Loucy (cell line): ENCODE measurements around the gene BCL2L12.

Experiments
- H2AFZ ChIP-seq: fragments of 200-600 bp; sonication (generic); 2 replicates; pipeline ENCODE4 v1.6.0; 2016; ENCODE audit warnings: antibody characterized with exemption, mild to moderate bottlenecking, low read length, moderate library complexity
- H3F3A ChIP-seq: fragments of 200-600 bp; 2 replicates; pipeline ENCODE4 v1.6.0; 2016; ENCODE audit warnings: antibody characterized with exemption, low read depth, mild to moderate bottlenecking
- H3K27me3 ChIP-seq: fragments of 200-600 bp; sonication (generic); 2 replicates; pipeline ENCODE4 v1.6.1; 2014; ENCODE audit warnings: low read length, mild to moderate bottlenecking; ENCODE audit not compliant: insufficient read depth, poor library complexity, severe bottlenecking
- H3K36me3 ChIP-seq: fragments of 200-600 bp; sonication (generic); 2 replicates; pipeline ENCODE4 v1.6.1; 2016; ENCODE audit warnings: low read length; ENCODE audit not compliant: insufficient read depth
- H3K4me1 ChIP-seq: fragments of 200-600 bp; sonication (generic); 2 replicates; pipeline ENCODE4 v1.5.1; 2014; ENCODE audit warnings: low read length, mild to moderate bottlenecking; ENCODE audit not compliant: insufficient read depth, poor library complexity, severe bottlenecking
- H3K4me2 ChIP-seq: fragments of 200-600 bp; sonication (generic); 2 replicates; pipeline ENCODE4 v1.6.0; 2014; ENCODE audit warnings: antibody characterized with exemption, low read length, low read depth, mild to moderate bottlenecking; ENCODE audit not compliant: poor library complexity, severe bottlenecking
- H3K4me3 ChIP-seq: fragments of 200-600 bp; sonication (generic); 2 replicates; pipeline ENCODE4 v1.5.1; 2014; ENCODE audit warnings: low read length, mild to moderate bottlenecking, mixed read lengths; ENCODE audit not compliant: poor library complexity, severe bottlenecking
- H3K79me2 ChIP-seq: fragments of 200-600 bp; sonication (generic); 2 replicates; pipeline ENCODE4 v1.6.1; 2014; ENCODE audit warnings: low read length; ENCODE audit not compliant: insufficient read depth
- H3K9ac ChIP-seq: fragments of 200-600 bp; sonication (generic); 2 replicates; pipeline ENCODE4 v1.6.0; 2014; ENCODE audit warnings: mild to moderate bottlenecking, low read depth, low read length, moderate library complexity; ENCODE audit not compliant: poor library complexity, severe bottlenecking
- H3K9me2 ChIP-seq: fragments of 200-600 bp; sonication (generic); replicated peaks from 2 replicates; pipeline ENCODE4 v1.6.1; 2016; ENCODE audit warnings: low read depth, low read length, mixed read lengths
- H3K9me3 ChIP-seq: fragments of 200-600 bp; sonication (generic); 2 replicates; pipeline ENCODE4 v1.6.1; 2014; ENCODE audit warnings: mild to moderate bottlenecking, antibody characterized with exemption, low read length, low read depth; ENCODE audit not compliant: insufficient read depth
- H4K20me1 ChIP-seq: fragments of 200-600 bp; sonication (generic); 2 replicates; pipeline ENCODE4 v1.6.0; 2014; ENCODE audit warnings: antibody characterized with exemption, low read length, mild to moderate bottlenecking; ENCODE audit not compliant: insufficient read depth, poor library complexity, severe bottlenecking
- EZH2phosphoT487 ChIP-seq: fragments of 200-600 bp; IDR thresholded peaks from 2 replicates; pipeline ENCODE4 v1.6.1; 2018; ENCODE audit warnings: antibody characterized with exemption, mild to moderate bottlenecking, moderate library complexity, borderline replicate concordance
- TF ChIP-seq, protein P1 (sequence below): fragments of 200-600 bp; sonication (generic); conservative IDR thresholded peaks from 2 replicates; pipeline ENCODE4 v1.5.1; 2014; ENCODE audit warnings: mild to moderate bottlenecking, antibody characterized with exemption, low read length

Gene BCL2L12

GRCh38 chr19:49642492-49643035, 23.2 kb upstream of the BCL2L12 start:
- H3K36me3 ChIP-seq = peaks cover 5% of the 10 kb centered on the region; the same call in 1 of the 2 replicates
- peaks cover 21% of the 10 kb centered on the region for H4K20me1 ChIP-seq
- H3K9ac ChIP-seq = peak overlapping the region; percentile 99
- peak overlapping the region; percentile 73 for H2AFZ ChIP-seq
- H3K4me1 ChIP-seq = peaks cover 31% of the 10 kb centered on the region
- TF ChIP-seq EZH2phosphoT487 = no peak
- TF ChIP-seq, protein P1, sequence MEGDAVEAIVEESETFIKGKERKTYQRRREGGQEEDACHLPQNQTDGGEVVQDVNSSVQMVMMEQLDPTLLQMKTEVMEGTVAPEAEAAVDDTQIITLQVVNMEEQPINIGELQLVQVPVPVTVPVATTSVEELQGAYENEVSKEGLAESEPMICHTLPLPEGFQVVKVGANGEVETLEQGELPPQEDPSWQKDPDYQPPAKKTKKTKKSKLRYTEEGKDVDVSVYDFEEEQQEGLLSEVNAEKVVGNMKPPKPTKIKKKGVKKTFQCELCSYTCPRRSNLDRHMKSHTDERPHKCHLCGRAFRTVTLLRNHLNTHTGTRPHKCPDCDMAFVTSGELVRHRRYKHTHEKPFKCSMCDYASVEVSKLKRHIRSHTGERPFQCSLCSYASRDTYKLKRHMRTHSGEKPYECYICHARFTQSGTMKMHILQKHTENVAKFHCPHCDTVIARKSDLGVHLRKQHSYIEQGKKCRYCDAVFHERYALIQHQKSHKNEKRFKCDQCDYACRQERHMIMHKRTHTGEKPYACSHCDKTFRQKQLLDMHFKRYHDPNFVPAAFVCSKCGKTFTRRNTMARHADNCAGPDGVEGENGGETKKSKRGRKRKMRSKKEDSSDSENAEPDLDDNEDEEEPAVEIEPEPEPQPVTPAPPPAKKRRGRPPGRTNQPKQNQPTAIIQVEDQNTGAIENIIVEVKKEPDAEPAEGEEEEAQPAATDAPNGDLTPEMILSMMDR = no peak; the same call in 1 of the 2 replicates
- peak overlapping the region; percentile 89 for H3K4me2 ChIP-seq
- no peaks in the 10 kb centered on the region for H3K27me3 ChIP-seq
- H3K4me3 ChIP-seq = peak overlapping the region; percentile 89
- H3K9me3 ChIP-seq = no peaks in the 10 kb centered on the region
- peaks cover 42% of the 10 kb centered on the region for H3K79me2 ChIP-seq
- H3F3A ChIP-seq = 0 out of 2 replicates have a peak, but pooled peaks cover 3% of the 10 kb centered on the region
- H3K9me2 ChIP-seq = no peaks in the 10 kb centered on the region

DNA sequence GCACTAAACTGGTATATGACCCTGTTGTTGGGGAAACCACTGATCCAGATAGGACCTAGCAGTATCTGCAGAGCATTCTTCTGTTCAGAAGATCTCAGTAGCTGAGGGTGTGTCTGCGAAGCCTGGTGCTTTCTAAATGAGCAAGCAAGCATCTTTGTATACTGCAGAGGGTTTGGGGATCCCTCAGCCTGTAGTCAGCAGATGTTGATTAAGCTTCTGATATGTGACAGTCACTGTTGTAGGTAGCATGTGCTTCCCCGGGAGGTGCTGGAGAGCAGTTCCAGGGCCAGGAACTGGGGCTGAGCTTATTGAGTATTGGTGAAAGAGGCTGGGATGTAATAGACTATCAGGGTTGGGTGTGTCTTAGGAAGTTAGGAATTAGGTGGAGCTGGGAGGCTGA, 22.3 kb upstream of the BCL2L12 start:
- Histone ChIP-seq H3K79me2 (peaks cover 42% of the 10 kb centered on the region), H4K20me1 (peaks cover 21% of the 10 kb centered on the region)

GRCh38 chr19:49645592-49645991, 20.1 kb upstream of the BCL2L12 start:
- peaks cover 42% of the 10 kb centered on the region for H3K79me2 ChIP-seq
- H3K4me3 ChIP-seq = no peak overlapping the region
- no peaks in the 10 kb centered on the region for H3K9me3 ChIP-seq
- no peaks in the 10 kb centered on the region for H3K9me2 ChIP-seq
- peaks cover 21% of the 10 kb centered on the region for H4K20me1 ChIP-seq
- no peak overlapping the region for H3K4me2 ChIP-seq
- no peaks in the 10 kb centered on the region for H3K27me3 ChIP-seq
- TF ChIP-seq, protein P1 = no peak
- H2AFZ ChIP-seq = no peak overlapping the region
- peak overlapping the region; percentile 33 for H3K9ac ChIP-seq
- H3K4me1 ChIP-seq = peaks cover 18% of the 10 kb centered on the region
- peaks cover 9% of the 10 kb centered on the region; the same call in 1 of the 2 replicates for H3K36me3 ChIP-seq
- 0 out of 2 replicates have a peak, but pooled peaks cover 2% of the 10 kb centered on the region for H3F3A ChIP-seq

More for the DNA sequence above, 22.3 kb upstream of the BCL2L12 start:
- Histone ChIP-seq H3K27me3 (no peaks in the 10 kb centered on the region), H3F3A (0 out of 2 replicates have a peak, but pooled peaks cover 3% of the 10 kb centered on the region), H3K4me3 (peak overlapping the region; percentile 89), H3K9me2 (no peaks in the 10 kb centered on the region), H3K4me1 (peaks cover 22% of the 10 kb centered on the region), H3K36me3 (peaks cover 5% of the 10 kb centered on the region; the same call in 1 of the 2 replicates), H3K9ac (peak overlapping the region; percentile 99), H3K9me3 (no peaks in the 10 kb centered on the region), H2AFZ (no peak overlapping the region), H3K4me2 (peak overlapping the region; percentile 89)
- TF ChIP-seq, protein P1 = no peak
- no peak for TF ChIP-seq EZH2phosphoT487
